Mesangial cell (primary cell): ENCODE measurements around the gene KLHDC1. TPM values are rescaled to one million over a fixed set of nuclear protein-coding genes. Genes with fewer than 3 reads are reported as not detected.

ENCODE experiments used
- total RNA-seq: library from RNA; depleted of rRNA; stranded (reverse); fragments of >200 nt; gene quantifications from 2 replicates; pipeline ENCODE4 v1.2.3, GENCODE V29; 2015

The KLHDC1 gene, protein sequence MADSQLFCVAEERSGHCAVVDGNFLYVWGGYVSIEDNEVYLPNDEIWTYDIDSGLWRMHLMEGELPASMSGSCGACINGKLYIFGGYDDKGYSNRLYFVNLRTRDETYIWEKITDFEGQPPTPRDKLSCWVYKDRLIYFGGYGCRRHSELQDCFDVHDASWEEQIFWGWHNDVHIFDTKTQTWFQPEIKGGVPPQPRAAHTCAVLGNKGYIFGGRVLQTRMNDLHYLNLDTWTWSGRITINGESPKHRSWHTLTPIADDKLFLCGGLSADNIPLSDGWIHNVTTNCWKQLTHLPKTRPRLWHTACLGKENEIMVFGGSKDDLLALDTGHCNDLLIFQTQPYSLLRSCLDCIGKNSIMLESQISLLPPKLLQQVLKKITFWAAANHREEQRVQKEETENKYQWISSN
- 0.38 and 0.49 TPM in 2 replicates for total RNA-seq

DNA sequence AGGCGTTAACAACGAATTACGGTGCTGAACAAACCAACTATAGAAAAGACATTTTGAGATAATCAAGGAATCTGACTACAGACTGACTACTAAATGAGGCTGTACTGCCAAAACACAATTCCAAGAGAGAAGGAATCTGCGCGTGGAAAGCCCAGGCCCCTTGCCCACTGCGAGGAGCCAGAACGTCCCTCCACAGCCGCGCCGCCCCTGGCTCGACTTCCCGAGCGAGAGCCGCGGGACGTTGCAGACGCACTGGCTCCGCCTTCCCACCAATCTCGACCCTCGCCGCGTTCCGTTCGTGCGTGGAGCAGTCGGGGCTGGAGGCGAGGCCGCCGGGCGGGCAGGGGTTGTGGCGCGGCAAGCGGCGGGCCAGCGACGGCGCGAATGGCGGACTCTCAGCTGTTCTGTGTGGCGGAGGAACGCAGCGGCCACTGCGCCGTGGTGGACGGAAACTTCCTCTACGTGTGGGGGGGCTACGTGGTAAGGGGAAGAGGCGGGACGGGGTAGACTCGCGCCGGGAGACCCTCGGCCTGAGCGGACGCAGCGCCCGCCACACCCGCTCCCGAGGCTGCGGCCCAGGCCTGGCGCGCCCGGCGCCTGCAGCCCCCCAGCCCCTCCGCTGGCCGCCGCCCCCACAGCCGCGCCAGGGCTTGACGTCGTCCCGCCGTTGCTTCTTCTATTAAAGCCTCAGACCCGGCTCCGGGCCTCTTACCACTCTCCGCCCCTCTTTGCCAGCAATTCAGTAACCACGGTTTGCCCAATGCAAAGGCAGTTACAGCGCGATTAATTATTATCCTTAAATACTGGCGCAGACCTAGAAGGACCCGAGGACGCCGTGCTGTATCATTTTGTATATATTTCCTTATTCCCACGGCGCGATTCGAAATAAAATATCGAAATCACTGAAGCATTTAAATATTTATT, at the start of gene KLHDC1:
KLHDC1 (plus strand) TSS at position 310 of the 924 bp plus-strand sequence; CDS start at position 385, 75 bp downstream.

DNA sequence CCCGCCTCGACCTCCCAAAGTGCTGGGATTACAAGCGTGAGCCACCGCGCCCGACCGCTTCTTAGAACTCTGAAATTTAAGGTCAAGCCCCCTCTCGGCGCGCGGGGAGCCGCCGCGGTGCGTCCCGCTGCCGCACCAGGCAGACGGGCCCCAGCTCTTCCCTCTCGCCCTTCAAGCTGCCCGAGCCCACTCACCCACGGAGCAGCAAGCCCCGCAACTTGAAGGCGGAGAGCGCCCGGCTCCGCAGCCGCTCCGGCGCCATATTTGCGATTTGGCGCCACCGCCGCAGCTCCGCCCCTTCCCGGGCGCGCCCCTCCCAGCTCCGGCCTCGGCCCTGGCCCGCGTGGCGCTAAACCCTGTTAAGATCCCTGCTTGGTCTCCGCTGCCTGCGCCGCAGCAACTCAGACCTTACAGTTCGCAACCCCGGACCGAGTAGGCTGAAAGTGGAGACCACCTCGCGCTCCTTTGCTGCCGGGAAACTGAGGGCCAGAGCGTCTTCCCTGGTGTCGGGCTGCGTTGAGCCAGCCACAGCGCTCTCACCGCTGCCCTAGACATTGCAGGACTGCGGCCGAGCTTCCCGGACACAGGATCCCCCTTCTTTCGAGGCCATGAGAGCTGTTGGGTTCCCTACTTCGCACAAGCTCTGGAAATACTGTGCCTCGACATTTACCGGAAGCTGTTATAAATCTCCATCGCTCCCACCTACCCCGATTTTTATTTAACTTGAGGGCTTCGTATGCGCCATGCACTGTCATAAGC, 4.8 kb upstream of the KLHDC1 start, which contains the start of gene POLE2:
POLE2 (minus strand) TSS at position 273 of the 759 bp plus-strand sequence; CDS start at position 262, 11 bp downstream.

DNA sequence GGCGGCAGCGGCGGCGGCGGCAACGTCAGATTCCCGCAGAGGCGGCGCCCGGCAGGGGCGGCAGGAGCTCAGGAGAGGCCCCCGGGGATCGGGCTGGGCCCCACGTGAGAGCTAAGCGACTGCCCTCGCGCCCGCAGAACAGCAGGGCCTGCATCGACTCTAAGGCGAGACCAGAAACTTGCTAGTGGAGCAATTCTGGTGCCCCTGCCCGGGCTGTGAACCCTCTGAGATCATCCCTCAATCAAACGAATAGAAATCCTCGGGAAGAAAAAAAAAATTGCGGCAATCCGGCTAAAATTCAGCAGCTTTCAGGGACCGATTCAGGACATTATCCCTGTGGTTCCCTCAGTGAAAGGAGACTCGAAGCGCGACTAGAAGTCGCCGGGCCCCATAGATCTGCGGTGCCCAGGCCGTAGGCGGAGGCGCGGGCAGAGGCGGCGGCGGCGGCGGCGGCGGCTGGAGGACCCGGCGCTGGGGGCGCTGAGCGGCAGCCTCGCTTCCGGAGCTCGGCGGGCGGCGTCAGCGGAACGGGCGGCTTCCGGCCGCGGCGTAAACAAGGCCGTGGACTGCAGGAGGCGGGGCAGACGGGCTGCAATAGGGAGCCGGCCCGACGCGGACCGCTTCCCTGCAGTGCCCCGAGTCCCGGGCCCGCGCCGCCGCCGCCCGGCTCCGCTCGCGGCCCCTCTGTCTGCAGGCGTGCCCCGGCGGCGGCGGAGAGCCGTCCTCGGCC, 74.8 kb downstream of the KLHDC1 start, which contains the start of gene KLHDC2:
KLHDC2 (plus strand) TSS at position 583 of the 730 bp plus-strand sequence. CDS start 316 bp downstream, outside the sequence.

Other genes with a start within 250 kb of the KLHDC1 start
- gene RPS29, start 106.7 kb upstream of the KLHDC1 start, total RNA-seq: 5,474 and 6,629 TPM in 2 replicates
- 2.8 and 23.5 TPM in 2 replicates for gene LRR1, start 94.2 kb upstream of the KLHDC1 start, total RNA-seq
- 140 and 144 TPM in 2 replicates for gene RPL36AL, start 72.5 kb upstream of the KLHDC1 start, total RNA-seq
- 36.8 and 54.6 TPM in 2 replicates for gene MGAT2, start 72.3 kb upstream of the KLHDC1 start, total RNA-seq
- gene DNAAF2, start 57.9 kb upstream of the KLHDC1 start, total RNA-seq: 10.8 and 11.4 TPM in 2 replicates
- 3.9 and 25.6 TPM in 2 replicates for gene POLE2, start 4.9 kb upstream of the KLHDC1 start, total RNA-seq
- 18.3 and 53.4 TPM in 2 replicates for gene KLHDC2, start 75.0 kb downstream of the KLHDC1 start, total RNA-seq
- 18.3 and 21.3 TPM in 2 replicates for gene NEMF, start 159.7 kb downstream of the KLHDC1 start, total RNA-seq
- gene ARF6, start 200.0 kb downstream of the KLHDC1 start, total RNA-seq: 72.2 and 76.8 TPM in 2 replicates